Endothelial cell of umbilical vein (primary cell): ENCODE measurements around the gene PIM3.

Experiments
- EZH2 ChIP-seq: IDR thresholded peaks from 2 replicates; pipeline ENCODE4 v1.6.1; 2012; ENCODE audit warnings: borderline replicate concordance, low read depth, mild to moderate bottlenecking, moderate library complexity, low read length, inconsistent platforms; ENCODE audit not compliant: severe bottlenecking
- FOS ChIP-seq: IDR thresholded peaks from 2 replicates; pipeline ENCODE4 v1.6.1; 2011; ENCODE audit warnings: mild to moderate bottlenecking, low read length, moderate library complexity, borderline replicate concordance; ENCODE audit not compliant: insufficient read depth
- JUN ChIP-seq: IDR thresholded peaks from 2 replicates; pipeline ENCODE4 v1.6.1; 2011; ENCODE audit warnings: borderline replicate concordance, low read depth; ENCODE audit not compliant: insufficient read length, insufficient read depth
- POLR2A ChIP-seq: IDR thresholded peaks from 2 replicates; pipeline ENCODE4 v1.6.1; 2012; ENCODE audit warnings: low read depth, mild to moderate bottlenecking, control low read depth, low read length
- POLR2AphosphoS5 ChIP-seq: IDR thresholded peaks from 2 replicates; pipeline ENCODE4 v1.6.1; 2012; ENCODE audit warnings: low read depth, mild to moderate bottlenecking, control low read depth, low read length, moderate library complexity; ENCODE audit not compliant: insufficient read depth
- TF ChIP-seq, protein P1 (sequence below), 2 donors: IDR thresholded peaks; 1 replicate in 1 of 2; 2 replicates in 1 of 2; pipeline ENCODE4 v1.5.1; 2011; ENCODE audit warnings: low read length in 2 of 2, mild to moderate bottlenecking in 2 of 2, moderate library complexity in 2 of 2, control low read depth in 1 of 2, inconsistent platforms in 1 of 2, low read depth in 1 of 2; ENCODE audit not compliant: insufficient read depth in 1 of 2; ENCODE audit errors: extremely low read depth in 1 of 2

DNA sequence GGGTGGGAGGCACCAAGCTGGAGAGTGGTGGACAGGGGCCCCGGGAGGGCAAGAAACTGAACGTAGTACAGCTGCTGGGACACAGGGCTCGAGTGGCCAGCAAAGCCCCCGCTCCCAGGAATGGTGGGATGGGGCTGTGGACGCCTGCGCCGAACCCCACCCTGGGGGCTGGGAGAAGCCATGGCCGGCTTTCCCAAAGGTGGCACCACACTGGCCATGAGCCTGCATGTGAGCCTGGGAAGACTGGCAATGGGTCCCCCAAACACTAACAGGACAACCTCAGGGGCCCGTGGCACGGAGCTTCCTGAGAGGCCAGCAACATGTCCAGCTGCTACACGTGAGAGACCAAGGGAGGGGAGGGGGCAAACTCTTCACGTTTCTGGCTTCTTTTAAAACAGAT, 46.3 kb upstream of the PIM3 start:
- TF ChIP-seq, protein P1, sequence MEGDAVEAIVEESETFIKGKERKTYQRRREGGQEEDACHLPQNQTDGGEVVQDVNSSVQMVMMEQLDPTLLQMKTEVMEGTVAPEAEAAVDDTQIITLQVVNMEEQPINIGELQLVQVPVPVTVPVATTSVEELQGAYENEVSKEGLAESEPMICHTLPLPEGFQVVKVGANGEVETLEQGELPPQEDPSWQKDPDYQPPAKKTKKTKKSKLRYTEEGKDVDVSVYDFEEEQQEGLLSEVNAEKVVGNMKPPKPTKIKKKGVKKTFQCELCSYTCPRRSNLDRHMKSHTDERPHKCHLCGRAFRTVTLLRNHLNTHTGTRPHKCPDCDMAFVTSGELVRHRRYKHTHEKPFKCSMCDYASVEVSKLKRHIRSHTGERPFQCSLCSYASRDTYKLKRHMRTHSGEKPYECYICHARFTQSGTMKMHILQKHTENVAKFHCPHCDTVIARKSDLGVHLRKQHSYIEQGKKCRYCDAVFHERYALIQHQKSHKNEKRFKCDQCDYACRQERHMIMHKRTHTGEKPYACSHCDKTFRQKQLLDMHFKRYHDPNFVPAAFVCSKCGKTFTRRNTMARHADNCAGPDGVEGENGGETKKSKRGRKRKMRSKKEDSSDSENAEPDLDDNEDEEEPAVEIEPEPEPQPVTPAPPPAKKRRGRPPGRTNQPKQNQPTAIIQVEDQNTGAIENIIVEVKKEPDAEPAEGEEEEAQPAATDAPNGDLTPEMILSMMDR (IDR thresholded peaks at IDR 0.05; ENCODE audit: extremely low read depth in 1 of 2, insufficient read depth in 1 of 2, low read depth in 1 of 2, low read length in 2 of 2): no peak
- TF ChIP-seq POLR2AphosphoS5 (no peak), EZH2 (no peak), POLR2A (no peak), FOS (no peak), JUN (no peak)
